SK-N-SH (cell line): ENCODE measurements around the gene ZFTA. TPM values are rescaled to one million over a fixed set of nuclear protein-coding genes. Genes with fewer than 3 reads are reported as not detected.
"Not testable (repeated sequence)": the region's sequence is repeated elsewhere in the genome, so short reads cannot be mapped to it uniquely, and the experiment has no call there.

ENCODE experiments used
- CTCF ChIA-PET: fragments of 300-600, 350-600 bp; formaldehyde crosslinking; extraction: SDS; loops from one replicate; lab custom pipeline; 2021; lab: Yijun Ruan, JAX
- POLR2A ChIA-PET: fragments of 350-600 bp; sonication (Branson Sonifier 250); formaldehyde crosslinking; extraction: SDS; loops from one replicate; lab custom pipeline; 2020; ENCODE audit warnings: antibody characterized with exemption, inconsistent platforms; lab: Yijun Ruan, JAX
- DNase-seq: peaks from one replicate; pipeline ENCODE4 v3.0.0; 2012
- H2AFZ ChIP-seq: fragments of 200-600 bp; sonication (generic); 2 replicates; pipeline ENCODE4 v1.8.1; 2016; ENCODE audit warnings: antibody characterized with exemption, mild to moderate bottlenecking, low read depth
- H3F3A ChIP-seq: fragments of 200-600 bp; sonication (generic); replicated peaks from 2 replicates; pipeline ENCODE3; 2016; ENCODE audit warnings: antibody characterized with exemption, mild to moderate bottlenecking; ENCODE audit not compliant: insufficient read depth
- H3K27ac ChIP-seq, 2 experiments: fragments of 200-500 bp in 1 of 2; fragments of 200-600 bp in 1 of 2; sonication (Bioruptor generic) in 1 of 2; sonication (generic), shearing (Covaris generic) in 1 of 2; 2 replicates each; pipeline versions ENCODE4 v1.5.1 to v1.6.1; 2014 to 2016; ENCODE audit warnings: low read depth in 2 of 2, inconsistent platforms in 1 of 2, low read length in 1 of 2, mild to moderate bottlenecking in 1 of 2, mixed read lengths in 1 of 2
- H3K27me3 ChIP-seq: fragments of 200-600 bp; sonication (generic), shearing (Covaris generic); 2 replicates; pipeline ENCODE4 v1.6.1; 2016; ENCODE audit warnings: mixed run types; ENCODE audit not compliant: insufficient read depth
- H3K36me3 ChIP-seq, 2 experiments: fragments of 200-500 bp in 1 of 2; fragments of 200-600 bp in 1 of 2; sonication (Bioruptor generic) in 1 of 2; sonication (generic) in 1 of 2; replicated peaks in 1 of 2; 2 replicates each; pipeline versions ENCODE3 to v1.5.1; 2014 to 2016; ENCODE audit warnings: low read length in 1 of 2, mild to moderate bottlenecking in 1 of 2; ENCODE audit not compliant: insufficient read depth in 2 of 2, control insufficient read depth in 1 of 2
- H3K4me1 ChIP-seq, 2 experiments: fragments of 200-500 bp in 1 of 2; fragments of 200-600 bp in 1 of 2; sonication (Bioruptor generic) in 1 of 2; sonication (generic), shearing (Covaris generic) in 1 of 2; 2 replicates each; pipeline versions ENCODE4 v1.5.1 to v1.6.1; 2014 to 2016; ENCODE audit warnings: low read depth in 1 of 2, low read length in 1 of 2, mixed run types in 1 of 2; ENCODE audit not compliant: insufficient read depth in 2 of 2, control insufficient read depth in 1 of 2
- H3K4me2 ChIP-seq: fragments of 200-600 bp; sonication (generic), shearing (Covaris generic); 2 replicates; pipeline ENCODE4 v1.6.1; 2017; ENCODE audit warnings: mixed run types
- H3K4me3 ChIP-seq, 2 experiments: fragments of 200-500 bp in 1 of 2; fragments of 200-600 bp in 1 of 2; sonication (Bioruptor generic) in 1 of 2; sonication (generic), shearing (Covaris generic) in 1 of 2; 2 replicates each; pipeline versions ENCODE4 v1.5.1 to v1.8.1; 2014 to 2016; ENCODE audit warnings: low read depth in 2 of 2, inconsistent platforms in 1 of 2, low read length in 1 of 2, mild to moderate bottlenecking in 1 of 2, mixed read lengths in 1 of 2, moderate library complexity in 1 of 2
- H3K79me2 ChIP-seq: fragments of 200-600 bp; sonication (generic); 2 replicates; pipeline ENCODE4 v1.8.1; 2017; ENCODE audit warnings: mild to moderate bottlenecking; ENCODE audit not compliant: insufficient read depth
- H3K9ac ChIP-seq: fragments of 200-600 bp; sonication (generic); 2 replicates; pipeline ENCODE4 v1.6.1; 2017; ENCODE audit warnings: mixed run types
- H3K9me2 ChIP-seq: fragments of 200-600 bp; sonication (generic); 2 replicates; pipeline ENCODE4 v1.6.1; 2017; ENCODE audit warnings: mixed run types
- H3K9me3 ChIP-seq: fragments of 200-600 bp; sonication (generic); 2 replicates; pipeline ENCODE4 v1.6.1; 2017; ENCODE audit warnings: mixed run types, mild to moderate bottlenecking, moderate library complexity
- H4K20me1 ChIP-seq: fragments of 200-600 bp; sonication (generic); 2 replicates; pipeline ENCODE4 v1.6.1; 2017; ENCODE audit warnings: mild to moderate bottlenecking, mixed run types; ENCODE audit not compliant: insufficient read depth
- ELF1 ChIP-seq: IDR thresholded peaks from 2 replicates; pipeline ENCODE4 v1.4.0; 2012
- FOXJ3 ChIP-seq: sonication (generic); formaldehyde crosslinking; IDR thresholded peaks from 2 replicates; pipeline ENCODE4 v1.5.1; 2020; ENCODE audit warnings: mild to moderate bottlenecking, missing genetic modification reagents
- MEF2A ChIP-seq: IDR thresholded peaks from 2 replicates; pipeline ENCODE4 v1.4.0; 2012; ENCODE audit warnings: low read depth, borderline replicate concordance
- POLR2AphosphoS5 ChIP-seq: IDR thresholded peaks from 2 replicates; pipeline ENCODE4 v1.6.1; 2012; ENCODE audit warnings: low read depth, low read length
- USF1 ChIP-seq: IDR thresholded peaks from 2 replicates; pipeline ENCODE4 v1.4.0; 2012; ENCODE audit warnings: low read depth, borderline replicate concordance
- WGBS: methylation state at CpG from one replicate; pipeline ENCODE4 v1.1.6; 2017; ENCODE audit warnings: low lambda C conversion rate; 5-methylcytosine and 5-hydroxymethylcytosine counted together
- polyA plus RNA-seq, 3 experiments: library from polyadenylated mRNA; depleted of rRNA; stranded (reverse); fragments of >200 nt; gene quantifications; 2 replicates each; pipeline ENCODE4 v1.2.3, GENCODE V29; 2012
- TF ChIP-seq, protein P1 (sequence below): fragments of 200-600 bp; sonication (generic); IDR thresholded peaks from 2 replicates; pipeline ENCODE4 v1.6.1; 2017; ENCODE audit warnings: antibody characterized with exemption, mild to moderate bottlenecking, moderate library complexity

The ZFTA gene
- polyA plus RNA-seq, 1 of the 3 experiments (the other 2 are of a cell fraction), result 8.7 TPM

- TF ChIP-seq, protein P1, sequence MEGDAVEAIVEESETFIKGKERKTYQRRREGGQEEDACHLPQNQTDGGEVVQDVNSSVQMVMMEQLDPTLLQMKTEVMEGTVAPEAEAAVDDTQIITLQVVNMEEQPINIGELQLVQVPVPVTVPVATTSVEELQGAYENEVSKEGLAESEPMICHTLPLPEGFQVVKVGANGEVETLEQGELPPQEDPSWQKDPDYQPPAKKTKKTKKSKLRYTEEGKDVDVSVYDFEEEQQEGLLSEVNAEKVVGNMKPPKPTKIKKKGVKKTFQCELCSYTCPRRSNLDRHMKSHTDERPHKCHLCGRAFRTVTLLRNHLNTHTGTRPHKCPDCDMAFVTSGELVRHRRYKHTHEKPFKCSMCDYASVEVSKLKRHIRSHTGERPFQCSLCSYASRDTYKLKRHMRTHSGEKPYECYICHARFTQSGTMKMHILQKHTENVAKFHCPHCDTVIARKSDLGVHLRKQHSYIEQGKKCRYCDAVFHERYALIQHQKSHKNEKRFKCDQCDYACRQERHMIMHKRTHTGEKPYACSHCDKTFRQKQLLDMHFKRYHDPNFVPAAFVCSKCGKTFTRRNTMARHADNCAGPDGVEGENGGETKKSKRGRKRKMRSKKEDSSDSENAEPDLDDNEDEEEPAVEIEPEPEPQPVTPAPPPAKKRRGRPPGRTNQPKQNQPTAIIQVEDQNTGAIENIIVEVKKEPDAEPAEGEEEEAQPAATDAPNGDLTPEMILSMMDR, result no peak
- no peak for TF ChIP-seq ELF1
These were observed 6.6 kb upstream of the ZFTA start (continued) for GRCh38 chr11:63775191-63775590.

DNA sequence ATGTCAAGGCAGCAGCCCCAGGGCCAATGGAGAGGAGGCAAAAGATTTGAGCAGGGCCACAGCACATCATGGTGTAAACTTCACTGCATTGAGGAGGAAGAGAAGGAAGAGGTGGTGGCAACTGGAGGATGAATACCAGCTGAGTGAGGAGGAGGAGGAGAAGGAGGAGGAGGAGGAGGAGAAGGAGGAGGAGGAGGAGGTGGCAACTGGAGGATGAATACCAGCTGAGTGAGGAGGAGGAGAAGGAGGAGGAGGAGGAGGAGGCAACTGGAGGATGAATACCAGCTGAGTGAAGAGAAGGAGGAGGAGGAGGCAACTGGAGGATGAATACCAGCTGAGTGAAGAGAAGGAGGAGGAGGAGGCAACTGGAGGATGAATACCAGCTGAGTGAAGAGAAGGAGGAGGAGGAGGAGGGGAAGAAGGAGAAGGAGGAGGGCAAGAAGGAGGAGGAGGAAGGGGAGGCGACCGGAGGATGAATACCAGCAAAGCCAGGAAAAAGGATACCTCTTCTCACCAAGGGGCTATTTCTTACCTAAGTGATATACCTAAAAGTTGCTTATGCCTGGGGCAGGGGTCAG is 3.3 kb upstream of the ZFTA start:
- H3K4me3 ChIP-seq, POLR2A ChIA-PET, H3K27ac ChIP-seq, H3K27me3 ChIP-seq, H2AFZ ChIP-seq, H3K4me2 ChIP-seq, DNase-seq, H3K9me2 ChIP-seq, H3K36me3 ChIP-seq, H3K9ac ChIP-seq, H3F3A ChIP-seq, H4K20me1 ChIP-seq, H3K9me3 ChIP-seq: not testable (repeated sequence)
- H3K79me2 ChIP-seq, result peaks cover 12% of the 10 kb centered on the region
- CTCF ChIA-PET, result interaction anchor here (0.7 to 1.1 kb wide), 2 partner anchors 39 to 45 kb away, joined by 3 read pairs; no protein-coding TSS in a partner anchor
- WGBS, result 98% methylated on average over 2 of the region's 2 CpGs
- peaks cover 0 to 12% of the 10 kb centered on the region in 2 experiments; a peak in 1 of 4 replicates for H3K4me1 ChIP-seq

DNA sequence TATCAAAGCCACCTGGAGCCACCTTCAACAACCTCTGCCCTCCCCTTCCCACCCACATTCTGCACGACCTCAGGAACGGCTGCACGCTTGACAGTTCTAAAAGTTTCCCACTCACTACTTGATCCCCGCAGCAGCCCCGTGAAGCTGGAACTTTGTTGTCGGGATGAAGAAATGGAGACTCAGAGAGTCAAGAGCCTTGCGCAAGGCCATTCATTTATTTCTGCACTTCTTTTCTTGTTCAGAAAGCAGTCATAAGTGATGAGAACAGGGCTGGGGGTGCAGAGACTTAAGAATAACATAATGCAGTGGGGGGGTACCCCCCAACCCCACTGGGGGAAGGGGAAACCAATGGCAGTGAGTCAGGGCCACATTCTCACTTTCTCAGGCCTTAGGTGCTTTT is 2.2 kb upstream of the ZFTA start:
- H3K27me3 ChIP-seq, result no peaks in the 10 kb centered on the region
- H3K9ac ChIP-seq, result no peak overlapping the region
- peaks cover 0 to 22% of the 10 kb centered on the region in 2 experiments; a peak in 1 of 4 replicates for H3K4me1 ChIP-seq
- H3K4me2 ChIP-seq, result no peak overlapping the region
- peaks cover 16% of the 10 kb centered on the region for H4K20me1 ChIP-seq
- H3K9me3 ChIP-seq, result no peaks in the 10 kb centered on the region
- TF ChIP-seq POLR2AphosphoS5, result no peak
- no peak for TF ChIP-seq FOXJ3 (CRISPR knock-in tag)
- TF ChIP-seq MEF2A, result no peak
- no peak for TF ChIP-seq USF1
- peaks cover 23% of the 10 kb centered on the region for H3K79me2 ChIP-seq
- no peak for DNase-seq
- no peak overlapping the region for H2AFZ ChIP-seq
- no peak overlapping the region for H3K27ac ChIP-seq
- no peak overlapping the region for H3K4me3 ChIP-seq
- ChIA-PET POLR2A (no interaction called here), CTCF (interaction anchor here (3.2 kb wide), 1 partner anchor 13 kb away, joined by 14 read pairs; no protein-coding TSS in a partner anchor)
- 97% methylated on average over 7 of the region's 7 CpGs for WGBS
- no peaks in the 10 kb centered on the region for H3K9me2 ChIP-seq
- peaks cover 0 to 6% of the 10 kb centered on the region in 2 experiments for H3K36me3 ChIP-seq
- peaks cover 5% of the 10 kb centered on the region for H3F3A ChIP-seq
